Measurements from ENCODE around the gene FYB1. TPM values are rescaled to one million over a fixed set of nuclear protein-coding genes. Genes with fewer than 3 reads are reported as not detected.

Gene FYB1
- total and polyA plus RNA-seq, 5 donors from 2014 or later, result 197 to 639 (median 227) TPM

- Histone ChIP-seq H3K36me3 (ENCODE audit: control insufficient read depth, insufficient read depth, low read length) (no peaks in the 10 kb centered on the region), H3K27ac (ENCODE audit: insufficient read depth, low read length, poor library complexity, severe bottlenecking) (no peak overlapping the region), H3K4me1 (ENCODE audit: control insufficient read depth, insufficient read depth, low read length, poor library complexity, severe bottlenecking) (no peaks in the 10 kb centered on the region), H3K9me3 (ENCODE audit: control insufficient read depth in 2 of 2, low read length in 2 of 2) (no peaks in the 10 kb centered on the region), H3K4me3 (ENCODE audit: low read depth, low read length) (no peak overlapping the region), H3K27me3 (ENCODE audit: control insufficient read depth, insufficient read depth, low read length) (peaks cover 39% of the 10 kb centered on the region)
- peaks cover 72% of the 10 kb centered on the region for H3K27me3 Mint-ChIP-seq
- peaks cover 0 to 9% (median 2%) of the 10 kb centered on the region in 4 donors for H3K4me1 Mint-ChIP-seq
- ATAC-seq (ENCODE audit: low read depth in 2 of 2), result no peak
- no peak overlapping the region for H3K4me3 Mint-ChIP-seq
- H3K9me3 Mint-ChIP-seq, result peaks cover 0 to 9% (median 3%) of the 10 kb centered on the region in 7 donors
- DNase-seq, result no peak
- no peak overlapping the region for H3K27ac Mint-ChIP-seq
- H3K36me3 Mint-ChIP-seq, result no peaks in the 10 kb centered on the region
Observed at GRCh38 chr5:39082995-39083394, 136.4 kb downstream of the FYB1 start.

GRCh38 chr5:39080597-39081204 is 138.7 kb downstream of the FYB1 start:
- Mint-ChIP-seq H3K4me1 (peaks cover 6 to 15% (median 14%) of the 10 kb centered on the region in 4 donors), H3K27ac (no peak overlapping the region), H3K9me3 (peaks cover 0 to 9% (median 3%) of the 10 kb centered on the region in 7 donors), H3K36me3 (no peaks in the 10 kb centered on the region), H3K27me3 (peaks cover 74% of the 10 kb centered on the region), H3K4me3 (no peak overlapping the region)
- Histone ChIP-seq H3K27ac (ENCODE audit: insufficient read depth, low read length, poor library complexity, severe bottlenecking) (no peak overlapping the region), H3K9me3 (ENCODE audit: control insufficient read depth in 2 of 2, low read length in 2 of 2) (no peaks in the 10 kb centered on the region), H3K4me3 (ENCODE audit: low read depth, low read length) (no peak overlapping the region), H3K36me3 (ENCODE audit: control insufficient read depth, insufficient read depth, low read length) (no peaks in the 10 kb centered on the region), H3K4me1 (ENCODE audit: control insufficient read depth, insufficient read depth, low read length, poor library complexity, severe bottlenecking) (peaks cover 8% of the 10 kb centered on the region), H3K27me3 (ENCODE audit: control insufficient read depth, insufficient read depth, low read length) (peaks cover 50% of the 10 kb centered on the region)
- ATAC-seq (ENCODE audit: low read depth in 2 of 2) (peak; percentile 39 to 40), DNase-seq (peak in 1 of 3 donors; percentile 68)

DNA sequence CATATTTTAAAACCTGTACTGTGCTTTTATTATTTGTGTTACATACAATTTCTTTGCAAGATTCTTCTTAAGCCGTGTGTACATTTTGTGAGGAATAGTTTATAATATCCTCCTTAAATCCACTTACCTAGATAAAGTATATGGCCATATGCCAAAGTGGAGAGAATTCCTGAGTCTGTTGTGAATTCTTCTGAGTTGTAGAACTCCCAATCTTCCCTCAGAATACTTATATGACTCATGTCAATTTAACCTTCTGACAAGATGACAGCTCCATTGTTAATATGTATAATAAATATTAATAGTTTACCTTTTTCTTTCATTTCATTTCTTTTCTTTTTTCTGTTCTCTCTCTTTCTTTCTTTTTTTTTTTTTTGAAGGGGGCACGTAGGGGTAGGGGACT is 139.2 kb downstream of the FYB1 start:
- Histone ChIP-seq H3K4me1 (ENCODE audit: control insufficient read depth, insufficient read depth, low read length, poor library complexity, severe bottlenecking) (peaks cover 12% of the 10 kb centered on the region), H3K4me3 (ENCODE audit: low read depth, low read length) (no peak overlapping the region), H3K9me3 (ENCODE audit: control insufficient read depth in 2 of 2, low read length in 2 of 2) (no peaks in the 10 kb centered on the region), H3K27ac (ENCODE audit: insufficient read depth, low read length, poor library complexity, severe bottlenecking) (no peak overlapping the region), H3K27me3 (ENCODE audit: control insufficient read depth, insufficient read depth, low read length) (peaks cover 50% of the 10 kb centered on the region), H3K36me3 (ENCODE audit: control insufficient read depth, insufficient read depth, low read length) (no peaks in the 10 kb centered on the region)
- ATAC-seq (ENCODE audit: low read depth in 2 of 2), result no peak
- Mint-ChIP-seq H3K27ac (no peak overlapping the region), H3K4me3 (no peak overlapping the region), H3K4me1 (peaks cover 9 to 19% (median 16%) of the 10 kb centered on the region in 4 donors), H3K9me3 (peaks cover 0 to 9% (median 2%) of the 10 kb centered on the region in 7 donors), H3K36me3 (no peaks in the 10 kb centered on the region), H3K27me3 (peaks cover 74% of the 10 kb centered on the region)
- no peak for DNase-seq

GRCh38 chr5:39079147-39079546 is 140.2 kb downstream of the FYB1 start:
- DNase-seq, result no peak
- peaks cover 0 to 9% (median 2%) of the 10 kb centered on the region in 7 donors for H3K9me3 Mint-ChIP-seq
- Histone ChIP-seq H3K27ac (ENCODE audit: insufficient read depth, low read length, poor library complexity, severe bottlenecking) (no peak overlapping the region), H3K4me1 (ENCODE audit: control insufficient read depth, insufficient read depth, low read length, poor library complexity, severe bottlenecking) (peaks cover 16% of the 10 kb centered on the region), H3K27me3 (ENCODE audit: control insufficient read depth, insufficient read depth, low read length) (peaks cover 50% of the 10 kb centered on the region), H3K9me3 (ENCODE audit: control insufficient read depth in 2 of 2, low read length in 2 of 2) (no peaks in the 10 kb centered on the region), H3K4me3 (ENCODE audit: low read depth, low read length) (no peak overlapping the region), H3K36me3 (ENCODE audit: control insufficient read depth, insufficient read depth, low read length) (no peaks in the 10 kb centered on the region)
- H3K4me1 Mint-ChIP-seq, result peaks cover 10 to 20% (median 16%) of the 10 kb centered on the region in 4 donors
- peaks cover 74% of the 10 kb centered on the region for H3K27me3 Mint-ChIP-seq
- H3K27ac Mint-ChIP-seq, result no peak overlapping the region
- H3K4me3 Mint-ChIP-seq, result no peak overlapping the region
- no peaks in the 10 kb centered on the region for H3K36me3 Mint-ChIP-seq
- no peak for ATAC-seq (ENCODE audit: low read depth in 2 of 2)

GRCh38 chr5:39076757-39077728 is 142.3 kb downstream of the FYB1 start:
- H3K27ac ChIP-seq (ENCODE audit: insufficient read depth, low read length, poor library complexity, severe bottlenecking), result no peak overlapping the region
- Mint-ChIP-seq H3K27ac (peak overlapping the region in 1 of 3 donors; percentile 93), H3K4me3 (peak overlapping the region; percentile 7 to 98 (median 47)), H3K4me1 (peaks cover 18 to 31% (median 27%) of the 10 kb centered on the region in 4 donors), H3K9me3 (peaks cover 0 to 7% (median 0%) of the 10 kb centered on the region in 7 donors), H3K36me3 (peaks cover 4% of the 10 kb centered on the region), H3K27me3 (peaks cover 59% of the 10 kb centered on the region)
- H3K27me3 ChIP-seq (ENCODE audit: control insufficient read depth, insufficient read depth, low read length), result peaks cover 39% of the 10 kb centered on the region
- no peaks in the 10 kb centered on the region for H3K9me3 ChIP-seq (ENCODE audit: control insufficient read depth in 2 of 2, low read length in 2 of 2)
- ATAC-seq (ENCODE audit: low read depth in 2 of 2), result no peak
- H3K4me1 ChIP-seq (ENCODE audit: control insufficient read depth, insufficient read depth, low read length, poor library complexity, severe bottlenecking), result peaks cover 31% of the 10 kb centered on the region
- H3K36me3 ChIP-seq (ENCODE audit: control insufficient read depth, insufficient read depth, low read length), result no peaks in the 10 kb centered on the region
- DNase-seq, result peak in 1 of 3 donors; percentile 31
- H3K4me3 ChIP-seq (ENCODE audit: low read depth, low read length), result no peak overlapping the region

GRCh38 chr5:39076101-39076756 is 143.1 kb downstream of the FYB1 start:
- Histone ChIP-seq H3K9me3 (ENCODE audit: control insufficient read depth in 2 of 2, low read length in 2 of 2) (no peaks in the 10 kb centered on the region), H3K4me1 (ENCODE audit: control insufficient read depth, insufficient read depth, low read length, poor library complexity, severe bottlenecking) (peaks cover 39% of the 10 kb centered on the region), H3K4me3 (ENCODE audit: low read depth, low read length) (no peak overlapping the region), H3K27me3 (ENCODE audit: control insufficient read depth, insufficient read depth, low read length) (peaks cover 37% of the 10 kb centered on the region), H3K27ac (ENCODE audit: insufficient read depth, low read length, poor library complexity, severe bottlenecking) (no peak overlapping the region), H3K36me3 (ENCODE audit: control insufficient read depth, insufficient read depth, low read length) (no peaks in the 10 kb centered on the region)
- Mint-ChIP-seq H3K27me3 (peaks cover 52% of the 10 kb centered on the region), H3K4me1 (peaks cover 21 to 38% (median 34%) of the 10 kb centered on the region in 4 donors), H3K9me3 (peaks cover 0 to 7% (median 0%) of the 10 kb centered on the region in 7 donors), H3K4me3 (peak overlapping the region; percentile 31 to 98 (median 73)), H3K27ac (no peak overlapping the region), H3K36me3 (peaks cover 7% of the 10 kb centered on the region)
- ATAC-seq (ENCODE audit: low read depth in 2 of 2) (no peak), DNase-seq (no peak)

GRCh38 chr5:39074017-39074814 is 145.1 kb downstream of the FYB1 start, which contains the start of gene RICTOR:
RICTOR (minus strand) TSS chr5:39074399; CDS start chr5:39074377, 22 bp downstream.
- ATAC-seq (ENCODE audit: low read depth in 2 of 2) (peak; percentile 74 to 83), DNase-seq (peak; percentile 86 to 90 (median 90))
- Histone ChIP-seq H3K4me1 (ENCODE audit: control insufficient read depth, insufficient read depth, low read length, poor library complexity, severe bottlenecking) (peaks cover 46% of the 10 kb centered on the region), H3K4me3 (ENCODE audit: low read depth, low read length) (peak within 1 kb of the TSS; percentile 89), H3K36me3 (ENCODE audit: control insufficient read depth, insufficient read depth, low read length) (peaks cover 7% of the 10 kb centered on the region), H3K27me3 (ENCODE audit: control insufficient read depth, insufficient read depth, low read length) (peaks cover 24% of the 10 kb centered on the region), H3K27ac (ENCODE audit: insufficient read depth, low read length, poor library complexity, severe bottlenecking) (peak within 1 kb of the TSS; percentile 93), H3K9me3 (ENCODE audit: control insufficient read depth in 2 of 2, low read length in 2 of 2) (no peaks in the 10 kb centered on the region)
- Mint-ChIP-seq H3K4me3 (peak within 1 kb of the TSS; percentile 95 to 98 (median 97)), H3K36me3 (peaks cover 14% of the 10 kb centered on the region), H3K4me1 (peaks cover 26 to 52% (median 43%) of the 10 kb centered on the region in 4 donors), H3K27me3 (peaks cover 35% of the 10 kb centered on the region), H3K9me3 (peaks cover 0 to 5% (median 0%) of the 10 kb centered on the region in 7 donors), H3K27ac (peak within 1 kb of the TSS; percentile 96 to 98 (median 96))

Measured in CD4-positive, CD25-positive, alpha-beta regulatory T cell (primary cell).